Endometrial microvascular endothelial cells (primary cell): ENCODE data around the gene CDC6. TPM values are rescaled to one million over a fixed set of nuclear protein-coding genes. Genes with fewer than 3 reads are reported as not detected.

Experiments used
- in situ Hi-C: cut with HindIII; loops from 2 replicates; pipeline ENCODE4 v1.10.0; 2017; ENCODE audit warnings: low sequenced_read_pairs, low pct_unique_long_range_greater_than_20kb; ENCODE audit errors: inconsistent ontology term
- total RNA-seq: library from RNA; depleted of rRNA; stranded (reverse); fragments of >200 nt; gene quantifications from one replicate; pipeline ENCODE4 v1.2.3, GENCODE V29; 2015; ENCODE audit errors: inconsistent ontology term

Gene CDC6
- total RNA-seq, 1 donor from 2014 or later, result 40.8 TPM

- in situ Hi-C loops, result no loop called here
Measured at GRCh38 chr17:40331743-40332641, 44.3 kb downstream of the CDC6 start.

- in situ Hi-C loops, result no loop called here
Measured at GRCh38 chr17:40333781-40334448, 46.2 kb downstream of the CDC6 start.

DNA sequence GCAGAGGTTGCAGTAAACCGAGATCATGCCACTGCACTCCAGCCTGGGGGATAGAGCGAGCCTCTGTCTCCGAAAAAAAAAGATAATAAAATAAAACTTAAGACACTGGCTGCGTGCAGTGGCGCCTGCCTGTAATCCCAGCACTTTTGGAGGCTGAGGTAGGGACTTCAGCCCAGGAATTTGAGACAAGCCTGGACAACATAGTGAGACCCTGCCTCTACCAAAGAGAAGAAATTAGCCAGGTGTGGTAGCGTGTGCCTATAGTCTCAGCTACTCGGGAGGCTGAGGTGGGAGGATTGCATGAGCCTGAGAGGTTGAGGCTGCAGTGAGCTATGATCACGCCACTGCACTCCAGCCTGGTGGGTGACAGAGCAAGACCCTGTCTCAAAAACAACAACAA lies 47.9 kb downstream of the CDC6 start:
- in situ Hi-C loops, result no loop called here

DNA sequence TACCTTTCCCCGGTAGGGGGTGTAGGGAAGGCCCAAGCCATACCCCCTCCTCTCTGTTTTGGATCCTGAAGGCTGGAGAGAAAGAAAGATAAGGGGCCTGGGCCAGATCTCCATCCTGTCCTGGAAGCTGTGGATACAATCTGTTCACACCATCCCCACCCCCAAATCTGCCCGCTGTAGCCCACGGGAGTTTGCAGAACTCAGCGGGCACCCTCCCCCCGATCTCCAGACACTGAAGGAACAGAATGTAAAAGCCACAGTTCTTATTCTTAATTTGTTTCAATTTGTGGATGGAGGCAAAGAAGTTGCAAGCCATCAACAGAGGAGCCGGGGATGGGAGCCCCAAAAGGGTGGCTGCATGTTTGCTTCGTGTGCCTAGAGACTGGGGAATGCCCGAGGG lies 49.7 kb downstream of the CDC6 start:
- in situ Hi-C loops, result no loop called here

GRCh38 chr17:40338058-40338457 lies 50.4 kb downstream of the CDC6 start:
- in situ Hi-C loops, result no loop called here

GRCh38 chr17:40338941-40339649 lies 51.4 kb downstream of the CDC6 start:
- in situ Hi-C loops, result no loop called here

DNA sequence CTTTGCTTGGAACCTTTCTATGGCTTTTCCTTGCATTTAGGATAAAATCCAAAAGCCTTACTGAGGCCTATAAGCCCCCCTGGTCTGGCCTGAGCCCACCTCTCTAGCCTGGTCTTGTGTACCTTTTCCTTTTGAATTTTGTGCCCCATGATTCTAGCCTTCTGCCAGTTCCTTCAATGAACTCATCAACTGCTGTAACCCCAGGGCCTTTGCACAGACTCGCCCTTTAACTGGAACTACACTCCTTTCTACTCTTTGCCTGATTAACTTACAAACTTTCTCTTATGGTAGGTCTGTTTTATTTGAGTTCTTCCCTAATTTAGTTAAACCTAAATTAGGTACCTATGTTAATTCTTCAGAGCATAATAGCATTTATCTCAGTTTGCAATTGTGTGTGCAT lies 52.6 kb downstream of the CDC6 start:
- in situ Hi-C loops, result no loop called here

DNA sequence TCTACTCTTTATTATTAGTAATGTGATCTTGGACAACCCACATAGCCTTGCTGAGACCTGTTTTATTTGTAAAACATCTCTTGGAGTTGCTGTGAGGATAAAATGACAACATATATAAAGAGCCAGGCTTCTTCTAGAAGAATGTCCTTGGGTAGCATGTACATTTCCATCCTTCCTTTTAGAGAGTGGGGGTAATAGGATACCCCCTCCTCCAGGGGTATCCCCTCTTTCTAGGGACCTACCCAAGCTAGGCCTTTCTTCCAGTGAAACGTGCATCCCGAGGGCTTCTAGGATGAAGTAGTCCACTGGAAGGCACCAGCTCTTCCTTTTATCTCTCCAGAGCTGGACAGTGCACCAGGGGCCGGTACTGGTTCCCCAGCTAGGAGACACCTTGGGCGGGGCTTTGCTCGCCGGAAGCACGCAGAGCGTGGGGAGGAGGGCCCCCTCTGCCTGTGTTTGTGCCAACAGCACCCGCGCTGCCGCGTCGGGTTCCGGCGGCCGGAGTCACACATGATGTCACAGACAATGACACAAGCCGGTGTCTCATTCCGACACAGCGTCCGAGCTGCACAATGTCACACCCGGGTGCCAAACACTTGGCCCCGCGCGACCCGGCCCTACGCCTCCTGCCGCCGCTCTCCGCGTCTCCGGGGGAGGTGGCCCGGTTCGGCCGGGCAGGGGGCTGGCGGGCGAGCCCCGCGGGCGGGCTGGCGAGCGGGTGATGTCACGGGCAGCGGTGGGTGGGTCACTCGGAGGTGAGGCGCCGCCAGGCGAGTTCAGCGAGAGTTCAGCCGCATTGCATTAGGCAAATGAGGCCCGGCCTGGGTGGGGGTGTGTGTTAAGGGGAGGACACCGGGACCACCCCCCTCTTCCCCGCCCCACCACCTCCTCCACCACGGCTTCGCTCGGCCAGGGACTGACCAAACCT lies 53.5 kb downstream of the CDC6 start:
- in situ Hi-C loops, result no loop called here

DNA sequence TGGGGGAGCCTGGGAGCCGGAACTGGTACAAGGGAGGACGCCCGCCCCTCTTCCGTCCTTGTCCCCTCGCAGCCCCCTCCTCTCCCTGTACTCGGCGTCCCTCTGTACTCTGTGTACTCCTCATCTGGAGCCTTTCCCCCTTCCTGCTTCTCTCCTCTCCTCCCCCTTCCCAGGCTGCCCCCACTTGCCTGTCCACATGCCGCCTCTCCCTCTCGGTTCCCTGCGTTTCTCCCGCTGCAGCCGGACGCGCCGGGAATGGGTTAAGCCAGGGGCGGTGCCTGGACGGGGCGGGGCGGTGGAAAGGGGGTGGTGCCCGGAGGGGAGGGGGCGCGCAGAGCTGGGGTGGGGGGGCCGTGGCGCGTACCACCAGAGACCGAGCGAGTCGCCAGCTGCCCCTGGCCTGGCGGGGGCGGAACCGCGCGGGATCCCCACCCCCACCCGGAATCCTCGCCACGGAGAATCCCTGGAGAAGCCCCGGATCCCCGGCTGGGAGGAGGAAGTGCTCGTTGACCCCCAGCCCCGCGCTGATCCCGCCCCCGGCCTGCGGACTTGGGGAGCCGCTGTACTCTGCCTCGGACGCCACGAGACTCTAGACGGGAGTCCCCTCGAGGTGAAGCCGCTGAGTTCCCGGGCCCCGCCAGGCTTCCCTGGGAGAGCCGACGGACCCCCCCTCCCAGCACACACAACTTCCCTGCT lies 54.3 kb downstream of the CDC6 start:
- in situ Hi-C loops, result no loop called here

DNA sequence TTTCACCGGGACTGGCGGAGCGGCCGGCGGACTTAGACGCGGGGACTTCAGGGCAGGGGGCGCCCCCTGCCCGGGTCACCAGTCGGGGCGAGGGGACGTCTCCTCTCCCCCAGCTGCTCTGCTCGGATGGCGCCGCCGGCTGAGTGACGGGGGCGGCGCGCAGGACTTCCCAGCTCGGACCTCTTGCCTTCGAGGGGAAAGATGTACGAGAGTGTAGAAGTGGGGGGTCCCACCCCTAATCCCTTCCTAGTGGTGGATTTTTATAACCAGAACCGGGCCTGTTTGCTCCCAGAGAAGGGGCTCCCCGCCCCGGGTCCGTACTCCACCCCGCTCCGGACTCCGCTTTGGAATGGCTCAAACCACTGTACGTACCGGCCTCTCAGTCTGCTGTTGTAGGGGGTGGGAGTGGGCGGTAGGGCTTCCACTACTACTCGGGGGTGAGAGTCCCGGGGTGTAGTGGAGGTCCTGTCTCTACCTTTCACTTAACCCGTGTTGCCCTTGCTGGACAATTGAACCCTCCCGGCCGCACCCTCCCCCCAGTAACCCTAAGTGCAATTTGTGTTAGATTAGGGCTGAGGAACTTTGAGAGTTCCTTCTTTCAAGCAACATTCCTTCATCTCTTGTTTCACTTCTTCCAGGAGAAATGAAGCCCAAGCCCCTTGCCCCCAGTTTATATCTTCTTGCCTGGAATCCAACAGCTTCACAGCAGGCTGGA lies 55.0 kb downstream of the CDC6 start:
- in situ Hi-C loops, result no loop called here

- in situ Hi-C loops, result no loop called here
Measured at GRCh38 chr17:40343219-40344119, 55.8 kb downstream of the CDC6 start.

- in situ Hi-C loops, result no loop called here
Measured at GRCh38 chr17:40344421-40345160, 56.9 kb downstream of the CDC6 start.

DNA sequence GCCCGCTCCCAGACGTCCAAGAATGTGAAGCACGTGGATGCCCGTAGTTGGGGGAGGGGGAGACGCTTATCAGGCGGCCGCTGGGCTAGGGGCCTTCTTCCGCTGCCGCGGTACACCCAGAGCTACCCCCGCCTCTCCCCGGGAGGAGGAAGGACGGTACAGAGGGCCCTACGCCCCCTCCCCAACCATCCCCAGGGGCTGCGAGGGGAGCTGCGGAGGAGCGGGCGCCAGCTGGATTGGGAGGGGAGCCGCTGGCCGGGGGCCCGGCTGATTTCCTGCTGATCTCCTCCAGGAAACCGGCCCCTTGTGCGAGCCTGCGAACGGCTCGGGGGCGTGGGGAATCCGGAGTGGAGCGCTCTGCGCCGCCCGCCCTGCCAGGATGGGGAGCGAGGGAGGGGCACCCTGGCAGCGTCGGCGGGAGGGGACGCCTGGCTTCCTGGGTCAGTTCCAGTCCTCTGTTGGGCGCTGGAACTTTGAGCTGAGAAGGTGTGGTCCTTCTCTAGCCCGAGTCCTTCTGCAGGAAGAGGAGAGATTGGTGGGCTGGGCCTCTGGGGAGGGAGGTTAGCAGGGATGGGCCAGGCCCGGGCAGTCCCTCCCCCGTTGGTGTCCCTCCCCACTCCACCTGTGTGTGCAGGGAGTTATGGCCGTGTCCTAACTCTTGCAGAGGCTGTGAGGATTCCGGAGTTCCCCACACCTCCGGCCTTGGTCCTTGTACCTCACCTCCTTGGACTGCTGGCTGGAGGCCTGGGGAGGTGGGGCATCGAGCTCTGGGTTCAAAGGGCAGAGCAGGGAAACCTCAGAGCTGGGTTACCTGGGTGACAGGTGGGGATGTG lies 57.7 kb downstream of the CDC6 start:
- in situ Hi-C loops, result no loop called here

- in situ Hi-C loops, result no loop called here
Measured at GRCh38 chr17:40345994-40346764, 58.5 kb downstream of the CDC6 start.

- in situ Hi-C loops, result no loop called here
Measured at GRCh38 chr17:40346765-40347158, 59.1 kb downstream of the CDC6 start.
